GM19468 (cell line): ENCODE data around the gene TYROBP.
"Not testable (repeated sequence)": the region's sequence is repeated elsewhere in the genome, so short reads cannot be mapped to it uniquely, and the experiment has no call there.

Experiments used
- ATAC-seq: cut with Tn5 transposase; IDR thresholded peaks from one replicate; pipeline ENCODE4 v1.9.1; 2021; ENCODE audit warnings: mild to moderate bottlenecking, moderate library complexity, moderate number of reproducible peaks; ENCODE audit not compliant: unreplicated experiment; ENCODE audit errors: extremely low read depth

Gene TYROBP

DNA sequence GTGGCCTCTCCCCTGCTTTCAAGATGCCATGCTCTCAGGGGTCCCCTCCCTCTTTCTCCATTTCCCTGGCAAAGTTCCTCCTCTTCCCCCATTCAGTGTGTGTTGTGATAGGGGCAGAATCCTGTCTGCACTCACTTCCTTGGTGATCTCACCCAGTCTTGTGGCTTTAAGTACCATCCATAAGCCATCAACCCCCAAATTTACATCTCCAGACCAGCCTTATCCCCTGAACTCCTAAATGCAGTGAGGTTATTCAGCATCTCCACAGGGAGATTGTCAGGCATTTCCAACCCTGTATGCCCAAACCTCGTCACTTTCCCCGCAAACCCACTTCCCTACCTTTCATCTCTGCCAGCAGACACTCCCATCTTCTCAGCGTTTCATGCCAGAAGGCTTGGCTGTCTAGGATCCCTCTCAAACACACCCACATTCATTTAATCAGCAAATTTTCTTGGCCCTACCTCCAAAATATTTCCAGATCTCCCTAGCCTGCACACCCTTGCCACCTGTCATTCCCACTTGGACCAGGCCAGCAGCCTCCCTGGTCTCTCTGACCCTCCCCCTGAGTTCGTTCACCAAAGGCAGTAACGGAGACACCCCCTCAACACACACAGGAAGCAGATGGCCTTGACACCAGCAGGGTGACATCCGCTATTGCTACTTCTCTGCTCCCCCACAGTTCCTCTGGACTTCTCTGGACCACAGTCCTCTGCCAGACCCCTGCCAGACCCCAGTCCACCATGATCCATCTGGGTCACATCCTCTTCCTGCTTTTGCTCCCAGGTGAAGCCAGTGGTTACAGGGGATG lies 6.0 kb downstream of the TYROBP start, which contains the start of gene HCST:
Gene HCST, plus strand, starts transcription at position 676 of the 808 bp plus-strand sequence. Its CDS starts 65 bp downstream, at position 741.
- no peak for ATAC-seq

DNA sequence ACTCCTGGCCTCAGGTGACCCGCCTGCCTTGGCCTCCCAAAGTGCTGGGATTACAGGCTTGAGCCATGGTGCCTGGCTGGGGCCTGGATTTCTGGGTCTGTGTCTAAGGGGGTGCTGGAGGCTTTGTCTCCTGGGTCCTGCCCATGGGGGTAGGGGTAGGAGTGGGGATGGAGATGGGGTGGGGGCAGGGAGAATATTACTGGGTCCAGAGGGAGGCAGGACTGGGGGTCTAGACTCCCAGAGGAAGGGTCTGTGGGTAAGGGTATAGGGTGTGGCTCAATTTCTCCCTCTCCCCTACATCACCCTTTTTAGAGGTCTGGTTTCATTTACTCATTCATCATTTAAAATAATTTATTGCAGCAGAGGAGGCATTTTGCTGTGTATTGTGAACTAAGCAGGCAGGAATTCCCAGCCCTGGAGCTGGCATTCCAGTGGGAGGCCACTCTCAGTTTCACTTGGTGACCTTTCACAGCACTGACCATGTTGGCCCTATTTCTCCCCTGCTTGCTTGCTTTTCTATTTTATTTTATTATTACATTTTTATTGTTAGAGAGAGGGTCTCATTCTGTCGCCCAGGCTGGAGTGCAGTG lies 6.9 kb downstream of the TYROBP start:
- no peak for ATAC-seq

DNA sequence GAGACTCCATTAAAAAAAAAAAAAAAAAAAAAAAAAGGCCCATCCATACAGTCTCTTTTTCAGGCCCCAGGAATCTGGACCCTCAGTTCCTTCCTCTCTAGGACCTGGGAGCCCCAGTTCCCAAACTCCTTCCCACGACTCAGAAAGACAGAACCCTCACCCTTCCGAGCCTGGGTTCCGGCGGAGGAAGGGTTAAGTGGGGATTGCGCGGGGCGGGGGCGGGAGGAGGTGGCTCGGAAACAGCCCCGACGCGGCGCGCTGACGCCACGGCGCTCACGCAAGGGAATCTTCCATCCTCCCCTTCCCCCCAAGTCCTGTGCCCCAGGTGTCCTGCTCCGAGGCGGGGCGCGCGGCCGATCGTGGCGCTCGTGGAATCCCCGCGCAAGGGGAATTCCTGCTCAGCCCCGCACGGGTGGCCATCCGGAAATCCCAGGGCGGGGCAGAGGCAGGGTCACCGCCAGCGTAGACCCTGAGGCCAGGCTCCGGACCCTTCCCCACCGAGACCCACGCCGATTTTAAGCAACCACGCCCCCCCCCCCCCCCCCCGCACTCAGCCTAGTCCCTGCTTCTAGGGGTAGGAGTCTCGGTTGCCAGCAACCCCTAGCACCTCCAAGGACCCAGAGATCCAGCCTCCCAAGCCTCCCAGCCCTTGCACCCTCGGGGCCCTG lies 8.4 kb downstream of the TYROBP start:
- ATAC-seq: no peak

DNA sequence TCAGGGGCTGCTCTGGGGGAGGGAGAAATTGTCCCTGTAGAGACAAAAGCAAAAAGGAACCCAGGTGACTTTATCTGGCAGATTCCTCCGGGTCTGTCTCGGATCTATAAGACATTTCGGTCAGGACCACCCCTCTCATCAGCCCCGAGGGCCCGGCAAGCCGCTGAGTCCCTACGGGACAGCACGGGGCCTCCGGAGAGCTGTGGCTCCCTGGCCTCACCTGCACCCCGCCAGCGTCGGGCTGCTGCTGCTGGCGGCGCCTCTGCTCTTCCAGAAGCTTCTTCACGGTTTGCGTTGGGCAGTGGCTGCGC lies 9.6 kb downstream of the TYROBP start:
- no peak for ATAC-seq

DNA sequence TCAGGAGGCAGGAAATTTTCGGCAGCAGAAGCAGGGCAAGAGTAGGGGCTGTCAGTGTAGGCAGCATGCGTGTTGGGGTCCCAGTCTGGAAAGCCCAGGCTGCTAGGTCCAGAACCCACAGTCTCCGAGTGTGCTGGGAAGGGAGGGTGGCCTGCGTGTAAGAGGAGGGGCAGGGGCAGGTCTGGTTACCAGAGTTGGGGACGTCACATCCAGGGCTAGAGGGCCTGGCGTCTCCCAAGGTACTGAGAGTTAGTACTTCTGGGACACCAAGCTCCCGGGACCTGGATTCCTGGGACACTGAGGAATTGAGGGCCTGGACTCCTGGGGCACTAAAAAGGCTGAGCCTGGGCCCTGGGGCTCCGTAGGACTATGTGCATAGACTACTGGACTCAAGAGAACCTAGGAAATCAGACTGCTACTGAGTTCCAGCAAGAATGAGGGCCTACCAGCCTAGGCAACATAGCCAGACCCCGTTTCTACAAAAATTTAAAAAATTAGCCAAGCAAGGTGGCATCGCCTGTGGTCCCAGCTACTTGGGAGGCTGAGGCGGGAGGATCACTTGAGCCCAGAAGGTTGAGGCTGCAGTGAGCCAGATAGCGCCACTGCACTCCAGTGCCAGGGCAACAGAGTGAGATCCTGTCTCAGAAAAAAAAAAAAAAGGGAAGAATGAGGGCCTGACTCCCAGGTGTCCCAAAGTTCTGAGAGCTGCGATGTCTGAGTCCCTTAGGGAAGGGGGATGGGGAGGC lies 10.2 kb downstream of the TYROBP start:
- ATAC-seq: no peak

DNA sequence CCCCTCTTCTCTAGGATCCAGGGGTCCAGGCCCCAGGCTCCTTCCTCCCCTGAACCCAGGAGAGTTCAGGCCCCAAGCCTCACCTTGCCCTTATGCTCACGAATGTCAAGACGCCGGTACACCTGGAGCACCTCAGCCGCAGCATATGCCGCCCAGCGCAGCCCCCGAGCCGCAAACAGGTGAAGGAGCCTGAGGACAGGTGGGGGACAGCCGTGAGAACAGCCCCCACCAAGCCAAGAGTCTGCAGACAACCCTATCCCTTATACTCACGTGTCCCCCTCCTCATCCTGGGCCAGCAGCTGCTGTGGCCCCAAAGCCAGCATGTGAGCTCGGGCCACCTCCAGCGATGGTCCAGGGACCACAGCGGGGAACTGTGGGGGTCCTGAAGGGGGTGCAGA lies 11.5 kb downstream of the TYROBP start:
- ATAC-seq: no peak

DNA sequence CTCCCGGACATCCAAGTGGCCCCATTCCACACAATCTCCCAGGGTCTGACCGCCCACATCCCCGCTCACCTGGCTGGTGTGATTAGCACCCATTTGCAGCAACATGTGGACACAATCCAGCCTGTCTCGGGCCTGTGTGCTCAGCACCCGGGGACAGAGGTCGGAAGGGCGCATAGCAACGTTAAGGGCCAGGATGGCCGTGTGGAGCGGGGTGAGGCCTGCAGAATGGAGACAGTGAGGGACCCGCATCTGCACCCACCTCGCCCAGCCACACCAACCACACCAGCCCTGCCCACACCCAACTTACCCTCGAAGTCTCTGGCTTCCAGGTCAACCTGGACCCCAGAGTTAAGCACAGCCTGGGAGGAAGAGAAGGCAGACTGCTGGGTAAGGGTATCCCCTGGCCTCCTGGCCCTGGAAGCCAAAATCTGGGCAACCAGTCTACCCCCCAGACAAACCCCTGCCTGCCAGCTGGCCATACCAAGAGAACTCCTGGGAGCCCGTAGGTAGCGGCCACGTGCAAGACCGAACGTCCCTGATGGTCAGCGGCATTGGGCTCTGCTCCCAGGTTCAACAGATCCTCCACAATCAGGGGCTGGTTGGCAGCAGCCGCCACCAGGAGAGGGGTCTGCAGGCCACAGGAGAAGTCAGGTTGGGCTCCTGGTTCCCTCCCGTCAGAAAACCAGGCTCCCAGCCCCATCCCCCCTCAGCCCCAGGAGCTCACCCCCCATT lies 12.0 kb downstream of the TYROBP start:
- ATAC-seq: no peak

DNA sequence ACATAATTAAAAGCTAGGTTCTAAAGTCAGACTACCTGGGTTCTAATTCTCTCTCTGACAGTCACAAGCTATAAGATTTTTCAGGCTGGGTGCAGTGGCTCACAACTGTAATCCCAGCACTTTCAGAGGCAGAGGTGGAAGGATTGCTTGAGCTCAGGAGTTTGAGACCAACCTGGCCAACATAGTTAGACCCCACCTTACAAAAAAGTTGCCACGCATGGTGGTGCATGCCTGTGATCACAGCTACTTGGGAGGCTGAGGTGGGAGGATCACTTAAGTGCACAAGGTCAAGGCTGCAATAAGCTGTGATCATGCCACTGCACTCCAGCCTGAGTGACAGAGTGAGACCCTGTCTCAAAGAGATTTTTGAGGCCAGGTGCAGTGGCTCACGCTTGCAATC lies 13.8 kb downstream of the TYROBP start:
- no peak for ATAC-seq

DNA sequence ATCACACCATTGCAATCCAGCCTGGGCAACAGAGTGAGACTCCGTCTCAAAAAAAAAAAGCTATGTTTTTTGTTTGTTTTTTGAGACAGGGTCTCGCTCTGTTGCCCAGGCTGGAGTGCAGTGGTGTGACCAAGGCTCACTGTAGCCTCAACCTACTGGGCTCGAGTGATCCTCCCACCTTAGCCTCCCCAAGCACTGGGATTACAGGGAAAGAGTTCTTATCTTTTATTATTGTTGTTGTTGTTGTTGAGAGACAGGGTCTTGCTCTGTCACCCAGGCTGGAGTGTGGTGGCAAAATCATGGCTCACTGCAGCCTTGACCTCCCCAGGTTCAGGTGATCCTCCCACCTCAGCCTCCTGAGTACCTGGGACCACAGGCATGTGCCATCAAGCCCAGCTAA lies 16.3 kb downstream of the TYROBP start:
- not testable (repeated sequence) for ATAC-seq

DNA sequence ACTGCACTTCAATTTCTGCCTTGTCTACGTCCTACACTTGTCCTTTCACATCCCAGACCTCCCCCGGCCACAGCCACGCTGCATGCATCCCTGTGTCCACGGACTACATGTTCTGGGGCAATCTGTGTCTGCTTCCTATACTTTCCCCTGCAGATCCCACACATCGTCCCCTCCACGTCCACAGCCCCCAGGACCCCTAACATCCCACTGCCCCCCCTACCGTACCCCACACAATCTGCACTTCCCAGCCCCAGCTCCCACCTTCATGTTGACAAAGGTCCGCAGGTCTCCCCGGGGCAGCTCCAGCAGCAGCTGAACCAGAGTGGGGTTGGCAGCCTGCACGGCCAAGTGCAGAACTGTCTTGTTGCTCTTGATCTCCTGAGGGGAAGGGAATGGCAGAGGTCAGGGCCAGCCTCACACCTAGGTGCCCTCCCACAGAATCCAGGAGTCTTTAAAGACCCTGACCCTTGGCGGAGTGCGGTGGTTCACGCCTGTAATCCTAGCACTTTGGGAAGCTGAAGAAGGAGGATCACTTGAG lies 17.9 kb downstream of the TYROBP start:
- no peak for ATAC-seq

DNA sequence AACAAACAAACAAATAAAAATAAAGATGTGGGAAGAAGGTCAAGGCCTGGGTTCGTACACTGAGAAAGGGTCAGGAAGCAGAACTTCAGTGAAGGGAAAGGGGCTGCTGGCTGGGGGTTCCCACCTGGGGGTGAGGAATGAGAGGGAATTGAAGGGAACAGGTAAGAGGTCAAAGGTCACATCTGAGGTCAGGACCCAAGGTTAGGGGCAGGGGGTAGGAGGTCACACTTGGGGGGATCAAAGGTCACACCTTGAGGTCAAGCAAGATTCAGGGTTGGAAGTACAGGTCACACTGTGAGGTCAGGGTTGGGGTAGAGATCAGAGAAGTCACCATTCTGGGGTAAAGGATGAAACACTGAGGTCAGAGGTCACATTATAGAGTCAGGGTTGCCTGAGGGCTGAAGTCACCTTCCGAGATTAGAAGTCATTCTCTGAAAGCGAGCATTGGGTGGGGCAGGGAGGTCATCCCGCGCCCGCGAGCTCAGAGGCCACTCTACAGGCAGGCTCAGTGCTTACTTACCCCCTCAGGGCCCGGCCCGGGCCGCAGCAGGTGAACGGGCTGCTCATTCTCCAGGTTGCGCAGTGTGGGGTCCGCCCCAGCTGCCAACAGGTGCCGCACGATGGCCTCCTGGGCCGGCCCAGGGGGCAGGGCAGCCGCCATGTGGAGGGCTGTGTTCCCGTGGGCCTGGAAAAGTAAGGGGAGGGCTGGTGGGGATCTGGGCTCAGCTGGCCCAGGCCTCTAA lies 18.6 kb downstream of the TYROBP start:
- ATAC-seq: no peak

DNA sequence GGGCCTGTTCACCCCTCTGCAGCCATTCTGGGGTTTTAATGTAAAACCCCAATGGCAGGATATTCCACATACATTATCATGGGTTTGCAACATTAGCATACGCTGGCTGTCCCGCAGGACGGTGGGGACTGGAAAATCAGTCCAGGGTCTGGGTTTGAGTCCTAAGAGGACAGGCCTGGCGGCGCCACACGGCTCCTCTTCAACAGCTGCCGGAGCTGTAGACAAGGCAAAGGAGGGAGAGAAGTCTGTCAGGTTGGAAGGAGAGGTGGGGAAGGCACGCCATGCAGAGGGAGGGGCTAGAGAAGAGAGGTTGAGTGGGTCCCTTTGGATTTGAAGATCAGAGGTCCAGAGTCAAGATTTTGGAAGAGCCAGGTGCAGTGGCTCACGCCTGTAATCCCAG lies 19.7 kb downstream of the TYROBP start:
- no peak for ATAC-seq

DNA sequence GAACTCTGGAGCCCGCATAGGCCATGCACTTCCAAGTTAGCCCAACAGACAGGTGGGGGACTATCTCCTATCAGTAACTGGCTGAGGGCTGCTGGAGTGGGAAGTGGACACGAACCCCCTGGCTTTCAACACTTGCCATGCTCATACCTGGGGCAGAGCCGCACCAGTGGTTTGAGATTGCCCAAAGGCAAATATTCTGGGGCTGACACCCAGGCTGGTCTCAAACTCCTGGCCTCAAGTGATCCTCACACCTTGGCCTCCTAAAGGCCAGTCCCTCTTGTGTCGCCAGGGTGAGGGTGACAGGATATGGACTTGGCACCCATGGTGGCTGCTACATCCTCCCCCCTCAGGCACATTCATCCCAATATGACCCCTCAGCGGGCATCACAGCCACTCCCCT lies 20.9 kb downstream of the TYROBP start:
- ATAC-seq: no peak

DNA sequence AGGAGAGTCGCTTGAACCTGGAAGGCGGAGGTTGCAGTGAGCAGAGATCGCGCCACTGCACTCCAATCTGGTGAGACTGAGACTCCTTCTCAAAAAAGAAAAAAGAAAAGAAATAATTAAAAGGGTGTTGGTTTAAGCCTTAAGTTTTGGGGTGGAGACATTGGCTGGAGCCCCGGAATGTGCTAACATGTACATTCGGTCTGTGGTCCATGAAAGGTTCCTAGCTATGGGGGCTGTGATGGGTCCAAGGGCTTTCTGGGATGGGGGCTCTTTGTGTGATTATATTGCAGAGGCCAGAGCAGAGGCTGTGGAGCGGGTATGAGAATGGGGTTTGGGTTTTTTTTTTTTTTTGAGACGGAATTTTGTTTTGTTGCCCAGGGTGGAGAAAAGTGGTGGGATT lies 22.2 kb downstream of the TYROBP start:
- ATAC-seq: no peak

DNA sequence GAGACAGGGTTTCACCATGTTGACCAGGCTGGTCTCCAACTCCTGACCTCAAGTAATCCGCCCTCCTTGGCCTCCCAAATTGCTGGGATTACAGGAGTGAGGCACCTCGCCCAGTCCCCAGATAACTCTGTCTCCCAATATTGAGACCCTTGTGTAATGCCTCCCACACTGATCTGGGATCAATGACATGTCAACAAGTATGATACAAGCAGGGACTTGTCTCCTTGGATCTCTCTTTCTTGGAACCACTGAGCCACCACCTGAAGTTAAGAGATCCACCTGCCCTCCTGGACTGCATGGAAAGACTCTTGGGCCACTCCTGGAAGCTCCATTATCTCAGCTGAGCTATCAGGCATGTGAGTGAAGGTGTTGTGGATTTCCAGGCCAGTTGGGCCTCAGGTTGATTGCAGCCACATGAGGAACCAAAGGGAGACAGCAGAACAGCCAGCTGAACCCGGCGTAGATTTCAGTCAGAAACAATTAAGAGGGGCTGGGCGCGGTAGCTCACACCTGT lies 22.8 kb downstream of the TYROBP start:
- no peak for ATAC-seq

DNA sequence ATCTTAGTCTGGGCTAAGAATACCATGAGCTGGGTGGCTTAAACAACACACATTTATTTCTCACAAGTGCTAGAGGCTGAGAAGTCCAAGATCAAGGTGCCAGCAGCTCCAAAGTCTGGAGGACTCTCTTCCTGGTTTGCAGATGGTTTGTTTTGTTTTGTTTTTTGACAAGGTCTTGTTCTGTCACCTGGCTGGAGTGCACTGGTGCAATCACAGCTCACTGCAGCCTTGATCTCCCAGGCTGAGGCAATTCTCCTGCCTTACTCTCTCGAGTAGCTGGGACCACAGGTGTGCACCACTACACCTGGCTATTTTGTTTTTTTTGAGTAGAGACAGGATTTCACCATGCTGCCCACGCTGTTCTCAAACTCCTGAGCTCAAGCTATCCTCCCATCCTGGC lies 24.2 kb downstream of the TYROBP start:
- no peak for ATAC-seq

DNA sequence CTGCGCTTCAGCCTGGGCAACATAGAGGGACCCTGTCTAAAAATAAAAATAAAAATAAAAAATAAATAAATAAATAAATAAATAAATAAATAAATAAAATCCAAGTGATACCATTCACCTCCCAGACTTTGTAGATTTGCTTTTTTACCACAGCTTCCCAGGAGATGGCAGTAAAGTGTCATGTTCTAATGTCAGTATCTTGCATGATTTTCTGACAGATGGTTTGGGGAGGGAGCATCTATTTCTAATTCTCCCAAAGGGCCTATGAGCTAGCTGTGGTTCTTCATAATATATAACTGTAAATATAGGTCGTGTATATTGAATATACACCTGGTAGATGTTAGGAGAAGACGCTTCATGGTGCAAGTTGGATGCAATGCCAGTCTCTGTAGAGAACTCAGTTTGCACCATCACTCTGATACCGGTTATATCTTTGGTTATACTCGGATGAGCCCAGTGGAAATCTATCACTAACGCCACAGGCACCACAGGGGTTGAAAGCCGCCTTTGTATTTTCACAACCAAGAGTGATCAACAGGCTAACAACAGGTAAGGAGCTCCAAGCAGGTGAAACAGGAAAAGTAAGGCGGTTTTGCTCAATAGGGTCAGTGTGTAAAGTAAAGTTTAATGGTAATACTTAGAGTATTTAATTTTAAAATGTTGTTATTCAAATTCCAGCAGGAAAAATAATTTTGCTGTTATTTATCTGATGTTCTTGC lies 25.8 kb downstream of the TYROBP start:
- ATAC-seq: no peak

DNA sequence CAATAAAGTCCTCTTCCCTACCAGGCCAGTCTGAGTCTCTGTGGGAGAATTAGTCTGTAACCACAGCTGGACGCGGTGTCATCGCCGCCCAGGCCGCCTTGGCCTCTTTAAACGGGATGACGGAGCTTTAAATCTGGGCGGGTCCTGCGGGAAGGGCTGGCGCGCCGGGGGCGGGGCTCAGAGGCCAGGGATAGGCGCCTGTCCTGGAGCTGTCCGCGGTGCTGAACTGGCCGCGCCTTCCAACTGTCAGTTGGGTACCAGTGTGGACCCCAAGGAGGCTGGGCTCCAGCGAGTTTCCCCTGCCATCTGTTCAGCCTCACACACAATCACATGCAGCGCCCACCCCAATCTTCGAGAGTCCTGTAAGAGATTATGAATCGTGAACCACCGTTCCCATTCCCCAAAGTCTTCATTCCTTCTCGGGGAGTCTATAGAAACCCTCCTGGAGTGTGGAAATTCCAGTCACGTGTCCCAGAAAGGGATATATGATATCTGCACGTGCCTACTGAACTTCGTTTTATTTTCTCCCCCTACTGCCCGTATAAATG lies 28.3 kb downstream of the TYROBP start:
- no peak for ATAC-seq
